Tibial nerve (tissue), 4 donors: ENCODE measurements around the gene IL25. TPM values are rescaled to one million over a fixed set of nuclear protein-coding genes. Genes with fewer than 3 reads are reported as not detected.
A peak's percentile ranks its signal among the peaks of the same experiment; 100 is the strongest.

Experiments used
- DNase-seq, 2 donors: peaks; one replicate each; pipeline ENCODE4 v3.0.0-alpha.2; 2019; ENCODE audit warnings: low spot score in 2 of 2
- H3K27ac ChIP-seq, 4 donors: fragments of 200-600 bp; sonication (generic) in 3 of 4; one replicate each; pipeline ENCODE4 v1.5.1; 2017 to 2019; ENCODE audit warnings: mild to moderate bottlenecking in 1 of 4
- H3K27me3 ChIP-seq, 2 donors: fragments of 200-600 bp; sonication (generic) in 1 of 2; one replicate each; pipeline versions ENCODE4 v1.5.1 to v1.6.0; 2017 to 2019
- H3K36me3 ChIP-seq, 3 donors: fragments of 200-600 bp; sonication (generic); one replicate each; pipeline ENCODE4 v1.5.1; 2018 to 2019
- H3K4me1 ChIP-seq, 4 donors: fragments of 200-600 bp; sonication (generic) in 3 of 4; one replicate each; pipeline ENCODE4 v1.5.1; 2017 to 2019
- H3K4me3 ChIP-seq, 4 donors: fragments of 200-600 bp; sonication (generic) in 3 of 4; one replicate each; pipeline ENCODE4 v1.5.1; 2017 to 2019; ENCODE audit warnings: mild to moderate bottlenecking in 1 of 4, moderate library complexity in 1 of 4
- H3K9me3 ChIP-seq, 4 donors: fragments of 200-600 bp; sonication (generic) in 3 of 4; one replicate each; pipeline ENCODE4 v1.5.1; 2017 to 2019
- EP300 ChIP-seq, 2 donors: sonication (generic); formaldehyde crosslinking; IDR thresholded peaks; one replicate each; pipeline ENCODE4 v1.6.1; 2017; ENCODE audit warnings: antibody characterized with exemption in 2 of 2, mild to moderate bottlenecking in 1 of 2
- POLR2A ChIP-seq, 2 donors: fragments of 450-650 bp; IDR thresholded peaks; one replicate each; pipeline ENCODE4 v1.6.1; 2017; ENCODE audit warnings: antibody characterized with exemption in 2 of 2, mild to moderate bottlenecking in 2 of 2, moderate library complexity in 2 of 2
- WGBS, 2 donors: methylation state at CpG; one replicate each; pipeline ENCODE4 v1.1.5; 2018; 5-methylcytosine and 5-hydroxymethylcytosine counted together
- total RNA-seq, 4 donors: library from RNA; depleted of rRNA; stranded (reverse); fragments of >200 nt; gene quantifications; one replicate each; pipeline ENCODE4 v1.1.0, GENCODE V29; 2016
- TF ChIP-seq, protein P1 (sequence below), 5 experiments: fragments of 200-600 bp in 3 of 5; fragments of 450-650 bp in 2 of 5; sonication (generic) in 3 of 5; IDR thresholded peaks; one replicate each; pipeline ENCODE4 v1.5.1; 2016 to 2019; ENCODE audit warnings: antibody characterized with exemption in 5 of 5, mild to moderate bottlenecking in 3 of 5, moderate library complexity in 2 of 5

IL25 gene
- total RNA-seq, 4 donors from 2014 or later = not detected

DNA sequence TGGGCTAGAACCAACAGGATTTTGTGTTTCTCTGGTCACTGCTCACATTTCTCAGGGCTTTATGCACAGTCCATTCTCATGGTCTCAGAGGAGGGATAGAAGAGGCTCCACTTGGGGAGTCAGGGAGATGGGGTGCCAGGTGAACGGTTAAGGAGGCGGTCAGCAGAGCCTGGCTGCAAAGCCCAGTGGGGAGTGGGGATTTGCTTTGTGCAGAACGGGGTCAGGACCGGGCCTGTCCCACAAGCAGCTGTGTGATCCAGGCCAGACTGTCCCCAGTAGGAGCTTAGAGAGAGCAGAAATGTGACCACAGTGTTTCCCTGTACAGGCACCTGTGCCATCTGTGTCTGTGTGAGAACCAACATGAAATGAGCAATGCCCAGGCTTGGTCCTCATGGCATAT lies 8.4 kb downstream of the IL25 start:
- Histone ChIP-seq H3K27me3 (no peaks in the 10 kb centered on the region), H3K4me1 (peaks cover 0 to 48% (median 2%) of the 10 kb centered on the region in 4 donors), H3K4me3 (no peak overlapping the region), H3K9me3 (no peaks in the 10 kb centered on the region), H3K27ac (peak overlapping the region in 2 of 4 donors; percentile 24 to 33), H3K36me3 (no peaks in the 10 kb centered on the region)
- 47 to 73% methylated on average over 4 of the region's 4 CpGs for WGBS, 2 donors
- TF ChIP-seq, protein P1, sequence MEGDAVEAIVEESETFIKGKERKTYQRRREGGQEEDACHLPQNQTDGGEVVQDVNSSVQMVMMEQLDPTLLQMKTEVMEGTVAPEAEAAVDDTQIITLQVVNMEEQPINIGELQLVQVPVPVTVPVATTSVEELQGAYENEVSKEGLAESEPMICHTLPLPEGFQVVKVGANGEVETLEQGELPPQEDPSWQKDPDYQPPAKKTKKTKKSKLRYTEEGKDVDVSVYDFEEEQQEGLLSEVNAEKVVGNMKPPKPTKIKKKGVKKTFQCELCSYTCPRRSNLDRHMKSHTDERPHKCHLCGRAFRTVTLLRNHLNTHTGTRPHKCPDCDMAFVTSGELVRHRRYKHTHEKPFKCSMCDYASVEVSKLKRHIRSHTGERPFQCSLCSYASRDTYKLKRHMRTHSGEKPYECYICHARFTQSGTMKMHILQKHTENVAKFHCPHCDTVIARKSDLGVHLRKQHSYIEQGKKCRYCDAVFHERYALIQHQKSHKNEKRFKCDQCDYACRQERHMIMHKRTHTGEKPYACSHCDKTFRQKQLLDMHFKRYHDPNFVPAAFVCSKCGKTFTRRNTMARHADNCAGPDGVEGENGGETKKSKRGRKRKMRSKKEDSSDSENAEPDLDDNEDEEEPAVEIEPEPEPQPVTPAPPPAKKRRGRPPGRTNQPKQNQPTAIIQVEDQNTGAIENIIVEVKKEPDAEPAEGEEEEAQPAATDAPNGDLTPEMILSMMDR (IDR thresholded peaks at IDR 0.05) = no peak
- TF ChIP-seq POLR2A (IDR thresholded peaks at IDR 0.05) = no peak
- no peak for TF ChIP-seq EP300 (IDR thresholded peaks at IDR 0.05)
- no peak for DNase-seq

DNA sequence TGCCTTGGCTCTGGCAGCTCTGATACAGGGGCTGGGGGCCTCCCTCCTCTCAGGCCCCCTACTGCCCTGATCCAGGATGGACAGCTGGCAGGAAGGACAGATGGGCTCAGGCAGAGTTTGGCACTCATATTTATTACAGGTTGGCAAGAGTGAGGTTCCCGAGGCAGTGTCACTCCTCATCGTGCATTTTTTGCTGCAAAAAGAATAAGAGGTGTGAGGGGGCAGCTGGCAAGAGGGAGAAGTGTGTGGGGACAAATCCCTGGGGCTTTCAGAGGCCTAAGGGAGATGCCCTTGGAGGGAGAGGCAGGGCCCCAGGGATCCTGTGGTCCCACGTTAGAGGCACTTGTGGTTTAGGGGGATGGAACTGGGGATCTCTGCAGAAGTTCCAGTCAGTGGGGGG lies 9.3 kb downstream of the IL25 start:
- H3K27me3 ChIP-seq = no peaks in the 10 kb centered on the region
- no peak overlapping the region for H3K4me3 ChIP-seq
- TF ChIP-seq, protein P1 (IDR thresholded peaks at IDR 0.05) = no peak
- TF ChIP-seq POLR2A (IDR thresholded peaks at IDR 0.05) (no peak), EP300 (IDR thresholded peaks at IDR 0.05) (no peak)
- WGBS, 2 donors = 47 to 53% methylated on average over 3 of the region's 3 CpGs
- no peak overlapping the region for H3K27ac ChIP-seq
- DNase-seq = no peak
- H3K36me3 ChIP-seq = no peaks in the 10 kb centered on the region
- H3K9me3 ChIP-seq = no peaks in the 10 kb centered on the region
- H3K4me1 ChIP-seq = peaks cover 0 to 39% (median 0%) of the 10 kb centered on the region in 4 donors

DNA sequence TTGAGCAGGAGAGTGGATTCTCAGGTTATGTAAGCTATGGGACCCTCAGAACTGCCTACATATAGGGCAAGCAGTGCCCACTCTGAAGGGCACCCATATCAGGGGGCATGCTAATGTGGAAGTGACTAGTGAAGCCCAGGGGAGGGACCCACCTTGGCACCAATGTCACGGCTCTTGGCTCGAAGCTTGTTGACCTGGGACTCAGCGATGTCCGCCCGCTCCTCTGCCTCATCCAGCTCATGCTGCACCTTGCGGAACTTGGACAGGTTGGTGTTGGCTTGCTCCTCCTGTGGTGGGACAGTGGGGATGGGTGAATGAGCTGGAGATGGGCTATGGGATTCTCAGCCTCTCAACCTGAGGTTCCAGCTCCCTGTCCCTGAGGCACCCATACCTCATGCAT lies 9.7 kb downstream of the IL25 start:
- no peaks in the 10 kb centered on the region for H3K36me3 ChIP-seq
- H3K4me1 ChIP-seq = peaks cover 0 to 35% (median 0%) of the 10 kb centered on the region in 4 donors
- WGBS, 2 donors = 87 to 92% methylated on average over 6 of the region's 6 CpGs
- H3K9me3 ChIP-seq = no peaks in the 10 kb centered on the region
- no peak overlapping the region for H3K27ac ChIP-seq
- TF ChIP-seq POLR2A (IDR thresholded peaks at IDR 0.05) = no peak
- TF ChIP-seq, protein P1 (IDR thresholded peaks at IDR 0.05) = no peak
- no peak for TF ChIP-seq EP300 (IDR thresholded peaks at IDR 0.05)
- no peak overlapping the region for H3K4me3 ChIP-seq
- no peak for DNase-seq
- no peaks in the 10 kb centered on the region for H3K27me3 ChIP-seq

DNA sequence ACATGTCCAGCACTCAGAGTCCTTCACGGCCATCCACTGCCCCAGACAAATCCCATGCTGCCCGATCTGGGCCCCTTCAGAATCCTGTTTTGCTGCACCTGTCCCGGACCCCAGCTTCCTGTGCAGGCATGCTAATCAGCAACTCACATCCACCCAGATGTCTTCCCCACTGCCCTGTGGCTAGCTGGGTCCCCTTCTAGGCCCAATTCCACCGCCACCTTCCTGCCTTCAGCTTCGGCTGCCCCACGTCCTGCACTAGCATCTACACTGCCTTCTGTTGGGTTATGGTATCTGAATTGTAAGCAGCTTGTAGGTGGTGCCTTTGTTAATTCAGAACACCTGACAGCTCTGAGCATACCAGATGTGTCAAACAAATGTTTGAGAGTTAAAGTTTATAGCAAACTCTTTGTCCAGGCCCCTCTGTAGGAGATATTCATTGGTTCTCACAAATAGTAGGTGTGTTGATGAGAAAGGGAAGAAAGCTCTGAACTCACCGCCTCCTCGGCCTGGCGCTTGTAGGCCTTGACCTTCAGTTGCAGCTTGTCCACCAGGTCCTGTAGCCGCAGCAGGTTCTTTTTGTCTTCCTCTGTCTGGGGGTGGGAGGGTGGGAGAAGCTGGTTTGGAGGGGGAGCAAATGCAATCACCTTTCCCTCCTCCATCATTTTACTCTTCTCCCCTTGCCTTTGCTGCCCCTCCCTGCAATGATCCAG lies 10.3 kb downstream of the IL25 start:
- Histone ChIP-seq H3K27me3 (no peaks in the 10 kb centered on the region), H3K4me3 (no peak overlapping the region), H3K36me3 (no peaks in the 10 kb centered on the region), H3K4me1 (peaks cover 0 to 29% (median 0%) of the 10 kb centered on the region in 4 donors), H3K27ac (no peak overlapping the region), H3K9me3 (no peaks in the 10 kb centered on the region)
- 66 to 67% methylated on average over 10 of the region's 10 CpGs for WGBS, 2 donors
- TF ChIP-seq EP300 (IDR thresholded peaks at IDR 0.05) = no peak
- TF ChIP-seq, protein P1 (IDR thresholded peaks at IDR 0.05) = no peak
- no peak for TF ChIP-seq POLR2A (IDR thresholded peaks at IDR 0.05)
- no peak for DNase-seq

DNA sequence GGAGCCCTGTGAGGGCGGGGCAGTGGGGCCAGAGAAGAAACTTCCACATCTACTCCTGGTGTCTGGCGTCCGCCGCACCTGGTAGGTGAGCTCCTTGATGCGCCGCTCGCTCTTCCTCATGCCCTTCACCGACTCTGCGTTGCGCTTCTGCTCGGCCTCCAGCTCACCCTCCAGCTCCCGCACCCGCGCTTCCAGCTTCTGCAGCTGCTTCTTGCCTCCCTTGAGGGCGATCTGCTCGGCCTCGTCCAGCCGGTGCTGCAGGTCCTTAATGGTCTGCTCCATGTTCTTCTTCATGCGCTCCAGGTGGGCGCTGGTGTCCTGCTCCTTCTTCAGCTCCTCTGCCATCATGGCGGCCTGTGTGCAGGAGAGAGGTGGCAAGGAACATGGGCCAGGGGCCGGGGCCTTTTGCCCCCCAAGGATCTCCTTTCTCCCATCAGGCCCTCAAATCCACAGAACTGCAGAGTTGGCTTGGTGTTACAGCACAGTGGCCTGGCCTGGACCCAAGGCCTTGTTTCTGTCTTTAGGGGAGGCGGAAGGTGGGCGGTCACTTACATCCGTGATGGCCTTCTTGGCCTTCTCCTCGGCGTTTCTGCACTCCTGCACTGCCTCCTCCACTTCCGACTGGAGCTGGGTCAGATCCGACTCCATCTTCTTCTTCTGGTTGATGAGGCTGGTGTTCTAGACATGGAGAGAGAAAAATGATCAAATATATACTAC lies 11.9 kb downstream of the IL25 start:
- no peaks in the 10 kb centered on the region for H3K27me3 ChIP-seq
- TF ChIP-seq POLR2A (IDR thresholded peaks at IDR 0.05) = no peak
- TF ChIP-seq, protein P1 (IDR thresholded peaks at IDR 0.05) = no peak
- no peak for TF ChIP-seq EP300 (IDR thresholded peaks at IDR 0.05)
- no peaks in the 10 kb centered on the region for H3K9me3 ChIP-seq
- 86% methylated on average over 29 of the region's 29 CpGs for WGBS, 2 donors
- H3K4me3 ChIP-seq = no peak overlapping the region
- no peak overlapping the region for H3K27ac ChIP-seq
- H3K36me3 ChIP-seq = no peaks in the 10 kb centered on the region
- no peak for DNase-seq
- H3K4me1 ChIP-seq = peaks cover 0 to 14% (median 0%) of the 10 kb centered on the region in 4 donors
